Vagina (tissue), 2 donors: ENCODE results near the gene MAOB. TPM values are rescaled to one million over a fixed set of nuclear protein-coding genes. Genes with fewer than 3 reads are reported as not detected.

Experiments
- DNase-seq, 2 donors: peaks; one replicate each; pipeline ENCODE4 v3.0.0-alpha.2; 2017; ENCODE audit errors: extremely low spot score in 2 of 2
- H3K27ac ChIP-seq: fragments of 200-600 bp; sonication (generic); one replicate; pipeline ENCODE4 v1.5.1; 2019
- H3K27me3 ChIP-seq: fragments of 200-600 bp; sonication (generic); one replicate; pipeline ENCODE4 v1.5.1; 2019
- H3K36me3 ChIP-seq, 2 donors: fragments of 200-600 bp; sonication (generic); one replicate each; pipeline ENCODE4 v1.5.1; 2017 to 2019
- H3K4me1 ChIP-seq: fragments of 200-600 bp; sonication (generic); one replicate; pipeline ENCODE4 v1.5.1; 2019
- H3K4me3 ChIP-seq, 2 donors: fragments of 200-600 bp; sonication (generic); 1 replicate in 1 of 2; 2 replicates in 1 of 2; pipeline ENCODE4 v1.5.1; 2016 to 2019
- H3K9me3 ChIP-seq: fragments of 200-600 bp; sonication (generic); one replicate; pipeline ENCODE4 v1.5.1; 2019
- CTCF ChIP-seq, 3 experiments: fragments of 450-650 bp in 2 of 3; fragments of 200-600 bp in 1 of 3; sonication (generic) in 1 of 3; IDR thresholded peaks; one replicate each; pipeline ENCODE4 v1.5.1; 2017 to 2019; ENCODE audit warnings: antibody characterized with exemption in 3 of 3, mild to moderate bottlenecking in 2 of 3, moderate library complexity in 2 of 3
- POLR2A ChIP-seq, 2 donors: fragments of 450-650 bp; IDR thresholded peaks; one replicate each; pipeline ENCODE4 v1.6.1; 2017; ENCODE audit warnings: antibody characterized with exemption in 2 of 2, mild to moderate bottlenecking in 2 of 2, moderate library complexity in 2 of 2
- POLR2AphosphoS5 ChIP-seq, 2 donors: sonication (generic); formaldehyde crosslinking; IDR thresholded peaks; one replicate each; pipeline ENCODE4 v1.9.0; 2017; ENCODE audit warnings: antibody characterized with exemption in 2 of 2, mild to moderate bottlenecking in 2 of 2, low read depth in 1 of 2; ENCODE audit not compliant: insufficient read depth in 1 of 2
- intact Hi-C: fragments of 100-400 bp; cut with DNase I; formaldehyde crosslinking; loops from one replicate; pipeline ENCODE4 v1.15.1; 2023
- total RNA-seq: library from RNA; depleted of rRNA; stranded (reverse); fragments of >200 nt; gene quantifications from one replicate; pipeline ENCODE4 v1.2.3, GENCODE V29; 2016

The MAOB gene
- total RNA-seq, 1 donor from 2014 or later = 13.8 TPM

- no peaks in the 10 kb centered on the region for H3K9me3 ChIP-seq
- intact Hi-C loops = no loop called here
- TF ChIP-seq POLR2AphosphoS5 (IDR thresholded peaks at IDR 0.05; ENCODE audit: insufficient read depth in 1 of 2, low read depth in 1 of 2) = no peak
- H3K4me3 ChIP-seq = no peak overlapping the region
- H3K36me3 ChIP-seq = no peaks in the 10 kb centered on the region
- H3K27me3 ChIP-seq = no peaks in the 10 kb centered on the region
- no peak for DNase-seq
- no peak overlapping the region for H3K27ac ChIP-seq
- H3K4me1 ChIP-seq = no peaks in the 10 kb centered on the region
These were observed 11.4 kb downstream of the MAOB start for GRCh38 chrX:43870758-43871419.

GRCh38 chrX:43870011-43870410, 12.2 kb downstream of the MAOB start:
- intact Hi-C loops = no loop called here
- H3K27ac ChIP-seq = no peak overlapping the region

GRCh38 chrX:43868791-43869190, 13.5 kb downstream of the MAOB start:
- TF ChIP-seq CTCF (IDR thresholded peaks at IDR 0.05) (no peak), POLR2A (IDR thresholded peaks at IDR 0.05) (no peak), POLR2AphosphoS5 (IDR thresholded peaks at IDR 0.05; ENCODE audit: insufficient read depth in 1 of 2, low read depth in 1 of 2) (no peak)
- no peaks in the 10 kb centered on the region for H3K36me3 ChIP-seq
- H3K4me1 ChIP-seq = no peaks in the 10 kb centered on the region
- no peak for DNase-seq
- no peaks in the 10 kb centered on the region for H3K27me3 ChIP-seq
- H3K27ac ChIP-seq = no peak overlapping the region
- intact Hi-C loops = no loop called here
- H3K4me3 ChIP-seq = no peak overlapping the region
- H3K9me3 ChIP-seq = no peaks in the 10 kb centered on the region

More at GRCh38 chrX:43870011-43870410, 12.2 kb downstream of the MAOB start:
- Histone ChIP-seq H3K36me3 (no peaks in the 10 kb centered on the region), H3K4me3 (no peak overlapping the region), H3K27me3 (no peaks in the 10 kb centered on the region), H3K9me3 (no peaks in the 10 kb centered on the region), H3K4me1 (no peaks in the 10 kb centered on the region)
- TF ChIP-seq POLR2AphosphoS5 (IDR thresholded peaks at IDR 0.05; ENCODE audit: insufficient read depth in 1 of 2, low read depth in 1 of 2) (no peak), POLR2A (IDR thresholded peaks at IDR 0.05) (no peak), CTCF (IDR thresholded peaks at IDR 0.05) (no peak)
- no peak for DNase-seq

GRCh38 chrX:43866423-43866822, 15.8 kb downstream of the MAOB start:
- DNase-seq = no peak
- no peaks in the 10 kb centered on the region for H3K36me3 ChIP-seq
- no peak for TF ChIP-seq POLR2AphosphoS5 (IDR thresholded peaks at IDR 0.05; ENCODE audit: insufficient read depth in 1 of 2, low read depth in 1 of 2)
- H3K9me3 ChIP-seq = no peaks in the 10 kb centered on the region
- no peak overlapping the region for H3K27ac ChIP-seq
- no peaks in the 10 kb centered on the region for H3K27me3 ChIP-seq
- no peaks in the 10 kb centered on the region for H3K4me1 ChIP-seq
- intact Hi-C loops = no loop called here
- H3K4me3 ChIP-seq = no peak overlapping the region

GRCh38 chrX:43865791-43866190, 16.5 kb downstream of the MAOB start:
- no peaks in the 10 kb centered on the region for H3K4me1 ChIP-seq
- no peak for TF ChIP-seq CTCF (IDR thresholded peaks at IDR 0.05)
- TF ChIP-seq POLR2AphosphoS5 (IDR thresholded peaks at IDR 0.05; ENCODE audit: insufficient read depth in 1 of 2, low read depth in 1 of 2) = no peak
- no peak for TF ChIP-seq POLR2A (IDR thresholded peaks at IDR 0.05)
- H3K27me3 ChIP-seq = no peaks in the 10 kb centered on the region
- intact Hi-C loops = no loop called here
- no peaks in the 10 kb centered on the region for H3K9me3 ChIP-seq
- DNase-seq = no peak
- H3K36me3 ChIP-seq = no peaks in the 10 kb centered on the region
- H3K4me3 ChIP-seq = no peak overlapping the region
- H3K27ac ChIP-seq = no peak overlapping the region

- Histone ChIP-seq H3K4me3 (no peak overlapping the region), H3K27ac (no peak overlapping the region), H3K27me3 (no peaks in the 10 kb centered on the region), H3K36me3 (no peaks in the 10 kb centered on the region), H3K4me1 (no peaks in the 10 kb centered on the region), H3K9me3 (no peaks in the 10 kb centered on the region)
- TF ChIP-seq POLR2A (IDR thresholded peaks at IDR 0.05) (no peak), POLR2AphosphoS5 (IDR thresholded peaks at IDR 0.05; ENCODE audit: insufficient read depth in 1 of 2, low read depth in 1 of 2) (no peak), CTCF (IDR thresholded peaks at IDR 0.05) (no peak)
- DNase-seq = no peak
- intact Hi-C loops = no loop called here
These were observed 19.8 kb downstream of the MAOB start for GRCh38 chrX:43862434-43862833.
